Measurements from ENCODE around the gene SLC22A7.

GRCh38 chr6:43336382-43336781, 38.3 kb downstream of the SLC22A7 start:
- no peak for TF ChIP-seq POLR2AphosphoS5 (IDR thresholded peaks at IDR 0.05; ENCODE audit: low read depth, low read length)
- no peak for TF ChIP-seq POU2F2 (IDR thresholded peaks at IDR 0.05; ENCODE audit: low read depth, low read length)
- TF ChIP-seq POLR2A (IDR thresholded peaks at IDR 0.05; ENCODE audit: low read depth, low read length) = no peak
- TF ChIP-seq TAF1 (IDR thresholded peaks at IDR 0.05; ENCODE audit: low read depth, low read length) = no peak
